ENCODE data around the gene TSFM.

Gene TSFM

GRCh38 chr12:57782608-57783465 lies at the start of gene TSFM:
Gene TSFM (plus strand): TSS chr12:57782787. CDS start chr12:57782802, 15 bp downstream.
- DNase-seq, result peak; percentile 92

DNA sequence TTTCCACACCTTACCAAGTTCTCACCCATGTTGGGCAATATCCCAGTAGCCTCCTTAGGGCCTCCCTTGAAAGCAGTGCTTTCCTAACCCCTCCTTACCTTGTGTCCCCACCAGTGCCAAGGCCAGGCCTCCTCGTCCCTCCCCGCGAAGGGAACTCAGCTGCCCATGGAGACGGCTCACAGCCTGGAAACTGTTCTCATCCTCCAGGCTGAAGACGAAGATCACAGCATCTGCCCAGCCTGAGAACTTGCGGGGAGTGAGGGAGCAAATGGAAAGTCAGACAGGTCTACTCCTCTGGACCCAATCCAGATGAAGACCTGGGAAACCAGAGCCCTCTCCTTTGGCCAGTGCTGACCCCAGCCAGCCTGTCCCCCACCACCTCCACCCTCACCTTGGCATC lies 48.7 kb upstream of the TSFM start:
- no peak for DNase-seq

DNA sequence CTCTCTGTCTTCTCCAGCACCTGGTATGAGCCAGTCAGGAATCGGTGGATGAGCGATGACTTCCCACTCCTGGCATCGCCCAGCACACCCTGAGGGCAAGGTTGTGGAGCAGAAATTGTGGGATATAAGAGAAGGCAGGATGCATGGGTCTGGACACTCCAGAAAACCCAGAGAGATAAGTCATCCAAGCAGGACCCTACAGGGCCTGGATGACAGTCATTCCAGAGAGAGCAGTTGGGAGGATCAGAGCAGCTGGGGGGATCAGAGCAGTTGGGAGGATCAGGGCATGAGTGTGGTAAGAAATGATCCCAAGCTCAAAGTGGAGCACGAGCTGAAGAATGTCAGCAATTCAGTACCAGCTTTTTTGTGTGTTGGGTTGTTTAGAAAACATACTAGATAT lies 48.0 kb upstream of the TSFM start:
- peak; percentile 66 for DNase-seq

- DNase-seq, result no peak
These were observed 47.3 kb upstream of the TSFM start for GRCh38 chr12:57735198-57735855.

DNA sequence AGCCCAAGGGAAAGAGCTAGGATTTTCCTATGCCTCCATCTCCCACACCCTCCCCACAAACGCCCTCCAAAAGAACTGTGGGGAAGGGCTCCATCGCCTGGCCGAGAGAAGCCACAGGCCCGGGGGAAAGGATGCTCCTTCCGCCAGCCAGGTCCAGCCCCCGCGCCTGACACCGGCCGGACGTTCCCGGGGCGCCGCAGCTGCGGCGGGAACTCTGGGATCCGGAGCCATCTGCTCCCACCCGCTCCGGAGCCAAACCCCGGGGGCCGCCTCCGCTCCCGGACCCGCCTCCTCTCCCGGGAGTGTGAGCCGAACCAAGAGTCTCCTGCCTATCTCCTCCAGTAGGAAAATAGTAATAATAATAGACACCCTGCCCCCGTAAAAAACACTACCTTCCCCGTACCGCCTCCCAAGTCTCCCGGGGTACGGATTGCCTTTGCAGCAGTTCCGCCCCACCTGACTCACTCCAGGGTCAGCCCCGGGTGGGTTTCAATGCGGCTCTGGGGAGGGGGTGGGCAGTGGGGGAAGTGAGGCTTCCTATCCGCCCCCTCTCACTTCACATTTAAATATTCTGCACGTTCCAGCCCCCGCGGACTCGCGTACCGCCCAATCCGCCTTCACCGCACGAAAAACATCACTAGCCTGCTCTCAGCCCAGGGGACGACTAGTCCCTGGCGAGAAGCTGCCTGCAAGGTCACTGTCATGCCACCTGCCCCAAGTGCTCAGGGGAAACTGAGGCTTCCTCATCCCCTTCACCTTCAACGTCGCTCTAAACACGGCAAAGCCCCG lies 46.4 kb upstream of the TSFM start:
- peak; percentile 65 for DNase-seq

DNA sequence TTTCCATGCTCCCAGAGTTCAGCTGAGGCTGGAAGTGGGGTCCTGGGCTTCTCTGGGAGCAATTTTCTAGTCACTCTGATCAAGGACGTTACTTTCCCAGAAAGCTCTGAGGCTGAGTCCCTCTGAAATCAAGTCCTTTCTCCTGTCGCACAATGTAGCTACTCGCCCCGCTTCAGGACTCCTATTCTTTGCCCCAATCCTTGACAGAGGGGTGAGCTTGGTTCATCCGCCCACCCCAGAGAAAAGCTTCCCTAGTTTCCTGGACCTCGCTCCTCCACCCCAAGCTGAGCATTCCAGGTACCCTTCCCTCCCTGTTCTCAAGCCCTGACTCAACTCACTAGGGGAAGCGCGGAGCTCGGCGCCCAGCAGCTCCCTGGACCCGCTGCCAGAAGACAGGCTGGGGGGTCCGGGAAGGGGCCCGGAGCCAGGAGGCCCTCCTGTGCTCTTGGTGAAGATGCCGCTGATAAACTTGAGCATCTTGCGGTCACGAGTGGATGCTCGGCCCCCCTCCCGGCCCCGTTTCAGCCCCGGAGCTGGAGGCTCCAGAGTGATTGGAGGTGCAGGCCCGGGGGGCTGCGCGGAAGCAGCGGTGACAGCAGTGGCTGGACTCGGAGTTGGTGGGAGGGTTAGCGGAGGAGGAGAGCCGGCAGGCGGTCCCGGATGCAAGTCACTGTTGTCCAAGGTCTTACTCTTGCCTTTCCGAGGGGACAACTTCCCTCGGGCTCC lies 45.7 kb upstream of the TSFM start:
- no peak for DNase-seq

DNA sequence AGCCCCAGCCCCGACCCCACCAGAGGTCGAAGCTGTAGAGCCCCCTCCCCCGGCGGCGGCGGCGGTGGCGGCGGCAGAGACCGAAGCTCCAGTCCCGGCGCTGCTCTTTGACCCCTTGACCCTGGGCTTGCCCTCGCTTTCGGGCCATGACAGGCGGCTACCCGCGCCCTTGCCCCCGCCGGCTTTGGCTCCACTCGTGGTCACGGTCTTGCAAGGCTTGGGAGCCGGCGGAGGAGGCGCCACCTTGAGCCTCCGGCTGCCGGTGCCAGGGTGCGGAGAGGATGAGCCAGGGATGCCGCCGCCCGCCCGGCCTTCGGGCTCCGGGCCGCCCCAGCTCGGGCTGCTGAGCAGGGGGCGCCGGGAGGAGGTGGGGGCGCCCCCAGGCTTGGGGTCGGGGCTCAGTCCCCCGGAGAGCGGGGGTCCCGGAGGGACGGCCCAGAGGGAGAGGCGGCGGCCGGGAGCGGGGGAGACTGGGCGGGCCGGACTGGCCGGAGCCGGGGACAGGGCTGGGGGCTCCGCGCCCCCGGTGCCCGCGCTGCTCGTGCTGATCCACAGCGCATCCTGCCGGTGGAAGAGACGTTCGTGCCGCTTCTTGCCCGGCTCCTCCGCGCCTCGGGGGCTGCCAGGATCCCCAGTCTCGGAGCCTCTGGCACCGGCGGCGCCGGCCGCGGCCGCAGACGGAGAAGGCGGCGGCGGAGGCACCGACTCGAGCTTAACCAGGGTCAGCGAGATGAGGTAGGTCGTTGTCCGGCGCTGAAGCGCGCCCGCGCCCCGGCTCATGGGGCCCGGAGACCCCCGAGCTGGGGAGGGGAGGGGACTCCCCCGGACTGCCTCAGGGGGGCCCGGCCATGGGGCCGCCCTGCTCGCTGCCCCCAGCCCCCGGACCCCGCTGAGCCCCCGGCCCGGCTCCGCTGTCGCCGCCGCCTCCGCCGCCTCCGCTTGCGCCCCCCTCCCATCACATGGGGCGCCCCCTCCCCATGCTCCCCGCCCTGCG lies 44.8 kb upstream of the TSFM start:
- DNase-seq, result peak; percentile 31

DNA sequence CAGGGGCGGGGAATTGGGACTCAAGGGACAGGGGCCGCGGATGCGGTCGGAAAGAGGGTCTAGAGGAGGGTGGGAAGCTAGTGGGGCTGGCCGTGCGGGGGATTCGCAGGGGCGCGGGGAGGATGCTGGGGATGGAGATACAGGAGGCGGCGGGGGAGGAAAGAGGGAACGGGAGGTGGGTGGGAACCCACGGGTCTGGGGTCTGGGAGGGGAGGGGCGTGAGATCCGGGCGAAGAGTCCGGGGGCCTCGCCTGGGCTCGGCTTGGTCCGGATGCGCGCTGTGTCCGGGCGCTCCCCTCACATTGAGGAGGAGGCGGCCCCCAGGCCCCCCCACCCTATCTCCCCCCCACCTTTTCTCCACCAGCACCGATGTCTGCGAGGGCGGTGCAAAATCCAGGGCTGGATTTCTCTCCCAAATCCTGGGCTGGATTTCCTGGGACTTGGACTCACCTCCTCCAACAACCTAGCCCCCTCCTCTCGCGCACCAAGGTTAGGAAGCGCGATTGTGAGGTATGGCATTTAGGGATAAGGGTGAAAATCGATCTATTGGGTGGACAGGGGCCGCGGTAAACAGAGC lies 43.8 kb upstream of the TSFM start, which contains the start of gene AGAP2:
TSS of gene AGAP2 (minus strand) at position 82 of the 577 bp plus-strand sequence. CDS start 496 bp downstream, outside the sequence.
- DNase-seq, result no peak

GRCh38 chr12:57739387-57739786 lies 43.2 kb upstream of the TSFM start:
- DNase-seq, result no peak

DNA sequence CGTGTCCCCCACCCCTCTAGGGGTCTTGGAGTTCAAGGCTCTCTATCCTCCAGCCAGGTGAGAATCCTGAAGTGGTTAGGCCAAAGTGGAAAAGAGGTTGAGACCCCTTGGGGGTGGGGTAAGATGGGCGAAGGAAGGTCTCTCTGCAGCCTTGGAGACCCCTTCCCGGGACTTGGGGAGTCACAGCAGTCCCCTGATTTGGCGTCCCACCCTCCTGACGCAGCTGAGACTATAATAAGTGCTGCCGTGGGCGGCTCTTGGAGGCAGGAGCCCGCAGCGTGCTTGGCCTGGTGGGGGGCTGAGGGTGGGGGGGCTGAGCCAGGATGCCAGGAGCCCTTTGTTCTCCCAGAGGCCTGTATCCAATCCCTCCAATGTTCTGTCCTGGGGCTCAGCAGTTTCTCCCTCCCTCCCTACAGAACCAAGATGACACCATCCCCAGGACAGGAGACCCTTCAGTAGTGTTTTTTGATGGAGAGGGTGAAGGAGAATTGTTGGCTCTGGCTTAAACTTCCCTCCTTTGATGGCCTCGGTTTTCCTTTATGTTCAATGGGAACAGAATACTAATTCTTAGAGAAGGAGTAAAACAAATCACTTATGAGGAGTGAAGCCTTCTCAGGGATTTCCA lies 42.6 kb upstream of the TSFM start:
- DNase-seq, result no peak

GRCh38 chr12:57740656-57741412 lies 41.8 kb upstream of the TSFM start:
- DNase-seq, result no peak

- no peak for DNase-seq
These were observed 41.2 kb upstream of the TSFM start for GRCh38 chr12:57741413-57741789.

DNA sequence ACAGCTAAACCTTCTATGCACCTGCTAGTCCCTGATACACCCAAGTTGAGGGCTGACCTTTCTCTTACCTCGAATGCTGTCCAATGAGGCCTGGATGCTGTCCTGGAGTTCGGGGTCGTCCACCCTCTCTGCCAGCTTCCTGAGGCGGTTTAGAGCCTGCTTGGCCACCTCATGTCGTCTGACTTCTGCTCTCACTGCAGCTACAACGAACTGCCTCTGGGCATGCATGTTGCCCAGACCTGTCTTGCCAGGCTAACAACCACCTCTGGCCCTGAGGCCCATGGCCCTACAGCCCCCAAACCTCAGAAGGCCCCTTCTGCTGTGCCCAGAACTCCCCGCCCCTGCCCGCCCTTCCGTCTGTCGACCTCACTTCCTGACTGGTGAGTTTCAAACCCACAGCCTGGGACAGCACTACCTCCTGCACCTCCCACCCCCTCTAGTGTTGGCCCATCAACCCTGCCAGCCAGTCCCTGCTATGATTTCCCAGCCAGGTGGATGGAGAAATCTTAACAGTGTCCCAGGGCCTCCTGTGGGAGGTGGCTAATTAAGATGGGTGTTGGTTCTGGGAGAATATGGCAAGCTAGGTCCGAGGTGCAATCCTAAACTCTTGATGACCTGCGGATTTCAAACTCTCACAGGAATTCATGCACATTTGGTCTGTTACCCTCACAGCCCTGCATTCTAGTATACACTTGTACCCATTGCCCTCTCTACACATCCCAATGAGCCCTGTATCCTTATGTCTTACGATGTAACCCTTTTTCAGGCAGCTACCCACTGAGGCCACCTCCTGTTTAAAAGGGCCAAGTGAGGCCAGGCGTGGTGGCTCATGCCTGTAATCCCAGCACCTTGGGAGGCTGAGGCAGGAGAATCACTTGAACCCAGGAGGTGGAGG lies 40.5 kb upstream of the TSFM start:
- no peak for DNase-seq

DNA sequence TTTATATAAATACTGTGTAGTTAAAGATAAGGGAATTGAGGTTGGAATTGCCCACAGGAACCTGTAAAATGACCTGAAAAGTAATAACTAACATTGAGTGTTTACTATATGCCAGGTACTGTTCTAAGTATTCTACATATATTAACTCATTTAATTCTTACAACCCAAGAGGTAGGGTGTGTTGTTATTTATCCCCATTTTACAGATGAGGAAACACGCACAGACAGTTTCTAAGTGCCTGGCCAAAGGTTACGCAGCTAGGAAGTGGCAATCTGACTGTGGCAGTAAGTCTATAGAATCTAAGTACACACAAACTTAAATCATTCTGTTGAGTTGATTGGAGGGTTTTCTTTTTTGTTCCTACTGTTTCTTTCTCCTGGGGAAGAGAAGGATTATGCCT lies 38.8 kb upstream of the TSFM start:
- DNase-seq, result no peak

- no peak for DNase-seq
These were observed 38.3 kb upstream of the TSFM start for GRCh38 chr12:57744194-57744776.

- DNase-seq, result peak; percentile 98
These were observed 37.7 kb upstream of the TSFM start, which contains the start of gene TSPAN31 for GRCh38 chr12:57744777-57745484. Gene TSPAN31 (plus strand): TSS chr12:57745039. CDS start chr12:57745155, 116 bp downstream.

DNA sequence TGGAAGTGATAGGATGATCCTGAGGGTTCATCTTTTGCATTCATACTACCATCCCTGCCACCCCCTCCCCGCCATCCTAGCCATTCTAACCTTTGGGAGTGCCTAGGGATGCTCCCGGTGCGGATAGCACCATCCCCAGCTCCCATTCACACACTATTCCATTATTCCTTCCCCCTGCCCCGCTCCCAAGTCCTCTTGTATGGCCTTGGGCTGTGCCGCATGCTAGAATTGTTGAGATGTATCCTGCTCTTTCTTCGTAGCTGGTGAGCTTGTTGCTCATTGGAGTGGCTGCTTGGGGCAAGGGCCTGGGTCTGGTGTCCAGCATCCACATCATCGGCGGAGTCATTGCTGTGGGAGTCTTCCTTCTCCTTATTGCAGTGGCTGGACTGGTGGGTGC lies 37.1 kb upstream of the TSFM start:
- DNase-seq, result no peak

- no peak for DNase-seq
These were observed 36.6 kb upstream of the TSFM start for GRCh38 chr12:57746025-57746424.

Data from EL (cell line).